GM19099 (cell line): ENCODE data around the gene DYRK2.

ENCODE experiments used
- POLR2A ChIP-seq: IDR thresholded peaks from 3 replicates; pipeline ENCODE4 v1.6.1; 2011; ENCODE audit warnings: low read depth; ENCODE audit not compliant: insufficient read length; ENCODE audit errors: extremely low read depth

Gene DYRK2

GRCh38 chr12:67674417-67674816 is 25.9 kb downstream of the DYRK2 start:
- TF ChIP-seq POLR2A: no peak

DNA sequence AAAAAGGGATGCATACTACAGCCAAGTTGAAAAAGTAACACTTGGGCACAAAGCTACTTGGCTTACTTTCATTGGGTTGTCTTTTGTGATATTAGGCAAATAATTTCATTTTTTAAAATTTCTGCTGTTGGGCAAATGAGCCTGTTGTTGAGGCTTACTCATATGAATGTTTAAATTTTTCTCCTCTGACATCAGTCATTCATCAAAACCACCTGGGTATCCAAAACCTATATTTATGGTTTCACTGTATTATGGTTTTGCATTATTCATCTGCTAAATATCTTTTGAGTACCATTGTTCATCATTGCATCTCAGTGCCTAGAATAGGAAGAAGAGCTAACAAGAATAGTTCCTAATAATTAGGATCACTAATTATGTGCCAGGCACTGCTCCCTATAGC is 28.1 kb downstream of the DYRK2 start:
- TF ChIP-seq POLR2A: no peak

GRCh38 chr12:67677166-67677565 is 28.6 kb downstream of the DYRK2 start:
- no peak for TF ChIP-seq POLR2A

GRCh38 chr12:67681105-67681778 is 32.7 kb downstream of the DYRK2 start:
- TF ChIP-seq POLR2A: no peak

- TF ChIP-seq POLR2A: no peak
Observed at GRCh38 chr12:67681941-67682620, 33.5 kb downstream of the DYRK2 start.

- TF ChIP-seq POLR2A: no peak
Observed at GRCh38 chr12:67689385-67689784, 40.8 kb downstream of the DYRK2 start.

DNA sequence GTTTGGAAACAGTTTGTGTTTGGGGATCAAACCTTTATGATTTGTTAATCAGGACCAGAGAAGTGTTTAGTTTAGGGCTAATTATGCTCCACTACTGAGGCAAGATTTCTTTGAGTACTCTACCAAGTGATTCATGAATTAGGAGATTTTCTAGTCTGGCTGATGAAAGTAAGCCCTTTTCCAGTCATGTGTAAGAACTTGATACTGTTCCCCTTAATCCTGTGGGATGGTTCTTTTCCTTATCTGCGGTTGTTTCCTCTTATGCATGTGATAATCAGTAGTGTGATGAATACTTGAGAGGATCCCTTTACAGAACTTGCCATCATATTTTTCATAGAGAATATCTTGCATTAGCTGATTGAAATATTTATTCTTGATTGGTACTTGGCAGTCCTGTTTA is 42.1 kb downstream of the DYRK2 start:
- no peak for TF ChIP-seq POLR2A

DNA sequence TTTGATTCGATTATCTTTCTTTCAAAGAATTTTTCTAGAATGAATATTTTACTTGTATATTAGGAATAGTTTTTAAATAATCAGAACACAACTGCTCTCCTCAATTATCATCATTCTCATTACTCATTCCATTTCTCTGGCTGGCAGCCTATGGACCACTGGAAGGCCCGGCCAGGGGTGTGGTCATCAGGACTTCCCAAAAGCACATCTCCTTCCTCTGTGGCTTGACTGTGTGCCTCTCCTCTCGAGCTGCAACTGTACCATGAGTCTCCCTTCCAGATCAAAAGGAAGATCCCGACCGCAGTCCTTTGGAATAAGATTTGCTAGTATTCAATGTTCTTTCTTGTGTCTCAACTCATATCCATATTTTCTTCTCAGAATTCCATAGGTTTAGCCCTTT is 42.7 kb downstream of the DYRK2 start:
- TF ChIP-seq POLR2A: no peak

DNA sequence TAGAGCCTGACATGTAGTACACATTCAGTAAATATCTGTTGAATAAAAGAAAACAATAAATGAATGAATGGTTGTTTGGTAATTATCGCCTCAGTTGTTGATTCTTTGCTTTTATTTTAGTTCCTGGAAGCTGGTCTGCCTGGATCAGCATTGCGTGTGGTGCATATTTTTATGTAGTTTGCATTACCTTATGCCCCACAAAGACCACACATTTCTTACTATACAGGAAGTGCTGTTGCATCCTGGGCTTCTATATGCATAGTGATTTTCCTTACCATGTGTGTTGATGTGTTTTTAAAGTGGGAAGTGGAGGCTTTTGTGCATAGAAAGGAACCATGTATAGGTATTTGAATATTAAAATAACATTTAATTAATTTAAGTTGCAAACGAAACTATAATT is 43.6 kb downstream of the DYRK2 start:
- TF ChIP-seq POLR2A: no peak

- no peak for TF ChIP-seq POLR2A
Observed at GRCh38 chr12:67692966-67693365, 44.4 kb downstream of the DYRK2 start.

DNA sequence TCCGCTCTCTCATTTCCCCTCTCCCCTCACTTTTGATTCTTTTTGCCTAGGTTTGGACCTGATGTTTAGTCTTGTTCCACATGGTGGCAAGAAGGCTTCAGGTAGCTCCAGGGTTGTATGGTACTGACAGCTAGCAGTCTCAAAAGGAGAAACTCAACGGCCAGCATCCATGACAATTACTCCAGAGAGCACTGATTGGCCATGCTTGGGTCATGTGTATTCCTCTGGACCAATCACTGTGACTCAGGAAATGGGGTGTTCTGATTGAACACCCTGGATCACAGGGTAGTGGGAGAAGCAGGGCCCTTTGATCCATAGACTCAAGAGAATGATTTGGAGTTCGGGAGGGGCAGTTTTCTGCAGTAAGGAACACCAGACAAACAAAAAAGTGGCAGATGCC is 45.3 kb downstream of the DYRK2 start:
- no peak for TF ChIP-seq POLR2A

DNA sequence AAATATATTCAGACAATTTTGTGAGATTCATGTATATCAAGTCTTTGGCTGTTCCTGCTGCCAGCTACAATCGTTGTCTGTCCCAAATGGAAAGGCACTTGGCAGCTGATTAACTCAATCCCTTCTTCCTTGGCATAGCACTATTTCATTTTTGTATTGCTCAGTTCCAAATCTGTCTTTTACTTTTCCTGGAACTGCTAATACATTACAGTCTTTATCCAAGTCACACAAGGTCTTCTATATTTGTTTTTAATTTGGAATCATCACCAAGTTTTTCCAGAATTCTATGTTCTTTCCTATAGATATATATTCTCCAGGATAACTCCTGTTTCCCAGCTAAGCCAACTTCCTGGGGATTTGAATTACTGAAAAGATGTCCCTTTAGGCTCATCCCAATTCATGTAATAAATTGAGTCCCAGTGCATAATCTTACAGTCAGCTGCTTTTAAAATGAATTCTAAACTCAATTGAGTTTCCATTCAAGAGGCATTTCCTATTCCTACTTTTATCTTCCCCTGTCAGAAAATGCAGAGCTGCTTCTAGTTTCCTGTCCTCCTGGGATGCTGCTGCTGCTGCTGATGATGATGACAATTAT is 45.9 kb downstream of the DYRK2 start:
- TF ChIP-seq POLR2A: no peak

- TF ChIP-seq POLR2A: no peak
Observed at GRCh38 chr12:67695974-67696373, 47.4 kb downstream of the DYRK2 start.

DNA sequence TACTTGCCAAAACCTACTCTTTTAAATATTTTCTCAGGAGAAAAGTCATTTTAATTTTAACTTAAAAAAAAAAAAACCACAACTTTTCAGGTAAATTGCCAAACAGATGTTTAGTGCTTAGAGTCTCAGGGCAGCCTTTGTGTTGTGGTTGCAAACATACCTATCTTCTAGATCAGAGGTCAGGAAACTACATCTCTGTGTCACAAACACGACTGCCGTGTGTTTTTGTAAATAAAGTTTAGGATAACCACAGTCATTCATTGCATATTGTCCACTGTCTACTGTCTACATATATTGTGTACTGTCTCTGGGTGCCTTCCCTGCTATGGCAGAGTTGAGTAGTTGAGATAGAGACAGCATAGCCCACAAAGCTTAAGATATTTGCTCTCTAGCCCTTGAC is 48.9 kb downstream of the DYRK2 start:
- TF ChIP-seq POLR2A: no peak

DNA sequence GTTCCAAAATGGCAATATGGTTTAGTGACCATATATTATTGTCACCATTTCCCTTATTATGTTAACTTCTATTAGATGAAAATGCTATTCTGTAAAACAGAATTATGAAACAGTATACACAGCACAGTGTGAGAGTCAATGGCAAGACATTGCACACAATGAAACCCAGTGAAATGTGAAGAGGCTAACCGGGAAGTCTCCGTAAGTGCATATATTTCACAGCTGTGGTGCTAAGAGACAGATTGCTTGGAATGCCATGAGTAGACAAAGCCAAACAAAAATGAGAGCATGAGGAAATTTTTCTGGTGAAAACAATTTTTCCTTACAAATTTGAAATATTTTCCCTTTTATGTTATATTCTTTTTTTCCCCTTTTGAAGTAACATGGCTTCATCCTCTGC is 49.4 kb downstream of the DYRK2 start:
- no peak for TF ChIP-seq POLR2A

DNA sequence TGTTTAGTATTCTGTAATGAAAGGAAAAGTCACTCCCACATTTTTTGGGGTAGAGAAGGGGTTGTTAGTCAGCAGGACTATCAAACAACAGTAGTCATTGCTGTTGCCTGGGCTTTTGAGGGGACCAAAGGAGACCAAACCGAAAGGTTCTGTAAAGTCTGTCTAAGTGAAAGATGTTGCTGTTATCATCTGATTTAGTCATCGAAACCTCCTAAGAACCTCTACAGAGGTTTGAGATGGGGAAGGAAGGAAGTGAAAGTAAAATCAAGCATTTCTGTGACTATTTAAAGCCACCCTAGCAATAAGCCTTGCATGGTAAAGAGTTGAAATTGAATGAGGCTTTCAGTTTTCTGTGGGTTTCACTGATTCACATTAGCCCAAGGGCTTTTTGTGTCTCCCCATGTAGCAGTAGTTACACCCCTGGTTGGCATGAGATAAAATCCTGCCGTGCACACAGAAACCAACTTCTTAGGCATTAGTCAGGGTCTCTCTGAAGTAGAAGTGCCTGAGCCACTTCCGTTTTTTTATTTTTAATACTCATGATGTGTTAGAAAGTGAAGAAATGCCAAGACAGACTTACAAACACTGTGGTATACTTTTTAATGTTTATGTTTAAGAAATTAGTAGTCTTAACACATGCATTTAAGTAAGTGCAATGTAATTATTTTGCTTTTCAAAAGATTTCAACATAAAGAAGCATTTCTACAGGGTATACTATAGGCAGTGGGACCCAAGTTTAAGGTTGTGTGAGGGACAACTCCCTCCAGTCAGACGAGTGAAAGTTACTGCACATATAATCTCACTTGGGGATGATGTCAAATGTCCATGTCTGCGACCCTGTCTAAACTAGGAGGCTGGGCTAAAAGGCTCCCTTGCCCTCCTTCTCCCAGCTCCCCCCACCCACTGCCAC is 50.4 kb downstream of the DYRK2 start:
- TF ChIP-seq POLR2A: no peak

DNA sequence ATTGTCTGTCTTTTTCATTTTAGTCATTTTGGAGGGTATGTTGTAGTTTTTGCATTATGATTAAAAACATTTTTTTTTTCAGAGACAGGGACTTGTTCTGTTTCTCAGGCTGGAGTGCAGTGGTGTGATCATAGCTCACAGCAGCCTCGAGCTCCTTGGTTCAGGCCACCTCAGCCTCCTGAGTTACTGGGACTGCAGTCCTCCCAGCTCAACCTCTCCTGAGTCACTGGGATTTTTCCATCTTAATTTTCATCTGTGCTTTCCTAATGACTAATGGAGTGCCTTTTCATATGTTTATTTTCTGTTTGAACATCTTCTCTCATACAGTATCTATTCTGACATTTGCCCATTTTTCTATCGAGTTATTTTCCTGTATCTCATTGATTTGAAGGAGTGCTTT is 52.6 kb downstream of the DYRK2 start:
- no peak for TF ChIP-seq POLR2A
